ENCODE measurements around the gene NUCKS1.

NUCKS1 gene

DNA sequence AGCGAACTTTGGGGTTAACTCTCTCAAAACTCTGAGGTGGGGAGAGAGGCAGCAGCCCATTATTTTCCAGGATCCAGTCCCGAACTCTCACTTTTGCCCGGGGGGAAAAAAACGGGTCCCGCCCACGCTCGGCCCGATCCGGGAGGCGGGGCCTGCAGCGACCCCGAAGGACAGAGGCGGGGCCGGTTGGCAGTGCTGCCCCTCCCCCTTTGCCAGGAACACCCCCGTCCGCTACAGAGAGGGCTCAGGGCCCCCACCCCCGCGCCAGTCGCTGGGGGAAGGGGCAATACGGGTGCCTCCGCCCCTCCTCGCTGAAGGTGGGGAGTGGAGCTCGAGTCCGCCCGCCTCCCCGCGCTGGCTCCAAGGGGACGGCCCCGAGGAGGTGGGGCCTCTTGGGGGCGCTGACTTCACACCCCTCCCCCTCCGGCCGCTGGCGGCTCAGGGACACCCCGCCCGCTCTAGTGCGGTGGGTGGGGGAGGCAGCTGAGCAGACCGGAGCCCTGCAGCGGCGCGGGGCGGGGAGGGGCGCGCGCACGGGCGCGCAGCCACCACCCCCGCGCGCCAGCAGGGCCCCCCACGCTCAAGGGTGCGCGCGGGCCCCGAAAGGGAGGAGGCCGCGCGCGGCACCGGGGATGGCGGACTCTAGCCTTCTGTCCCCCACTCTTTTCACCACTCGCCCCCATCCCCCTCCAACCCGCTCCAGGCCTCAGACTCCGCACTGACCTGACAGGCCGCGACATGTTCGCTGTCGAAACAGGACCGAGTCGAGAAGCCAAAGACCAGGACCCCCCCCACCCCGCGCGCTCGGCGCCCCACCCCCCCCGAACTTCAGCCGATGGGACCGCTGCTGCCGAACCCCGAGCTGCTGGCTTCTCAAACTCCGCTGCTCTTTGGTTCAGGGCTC lies 496 bp downstream of the NUCKS1 start:
- peak; percentile 84 for DNase-seq (ENCODE audit: low read depth, low spot score)
- no peaks in the 10 kb centered on the region; the same call in 1 of the 2 replicates for H3K4me1 ChIP-seq (ENCODE audit: control insufficient read depth, insufficient read depth, low read length)

GRCh38 chr1:205748403-205749233 lies 1.4 kb downstream of the NUCKS1 start:
- no peaks in the 10 kb centered on the region; the same call in 1 of the 2 replicates for H3K27me3 ChIP-seq (ENCODE audit: control insufficient read depth, insufficient read depth, low read length)
- no peak overlapping the region for H3K27ac ChIP-seq (ENCODE audit: low read length)
- no CpG with 5 or more reads among the region's 25 CpGs for WGBS (ENCODE audit: insufficient coverage, insufficient read length)
- H3K36me3 ChIP-seq (ENCODE audit: control insufficient read depth, insufficient read depth, low read length) = no peaks in the 10 kb centered on the region; the same call in 1 of the 2 replicates
- H3K9me3 ChIP-seq (ENCODE audit: control insufficient read depth, insufficient read depth, low read length) = no peaks in the 10 kb centered on the region
- no peak for DNase-seq (ENCODE audit: low read depth, low spot score)
- no peaks in the 10 kb centered on the region; the same call in 1 of the 2 replicates for H3K4me1 ChIP-seq (ENCODE audit: control insufficient read depth, insufficient read depth, low read length)
- H3K4me3 ChIP-seq (ENCODE audit: low read length) = peak overlapping the region; percentile 97

More for the DNA sequence above, 496 bp downstream of the NUCKS1 start:
- Histone ChIP-seq H3K27ac (ENCODE audit: low read length) (no peak overlapping the region), H3K4me3 (ENCODE audit: low read length) (peak overlapping the region; percentile 97), H3K27me3 (ENCODE audit: control insufficient read depth, insufficient read depth, low read length) (no peaks in the 10 kb centered on the region; the same call in 1 of the 2 replicates), H3K36me3 (ENCODE audit: control insufficient read depth, insufficient read depth, low read length) (no peaks in the 10 kb centered on the region; the same call in 1 of the 2 replicates), H3K9me3 (ENCODE audit: control insufficient read depth, insufficient read depth, low read length) (no peaks in the 10 kb centered on the region)
- WGBS (ENCODE audit: insufficient coverage, insufficient read length) = no CpG with 5 or more reads among the region's 81 CpGs

- H3K27me3 ChIP-seq (ENCODE audit: control insufficient read depth, insufficient read depth, low read length) = no peaks in the 10 kb centered on the region
- no peak for DNase-seq (ENCODE audit: low read depth, low spot score)
- H3K27ac ChIP-seq (ENCODE audit: low read length) = no peak overlapping the region
- H3K9me3 ChIP-seq (ENCODE audit: control insufficient read depth, insufficient read depth, low read length) = no peaks in the 10 kb centered on the region
- H3K36me3 ChIP-seq (ENCODE audit: control insufficient read depth, insufficient read depth, low read length) = no peaks in the 10 kb centered on the region; the same call in 1 of the 2 replicates
- no peaks in the 10 kb centered on the region; the same call in 1 of the 2 replicates for H3K4me1 ChIP-seq (ENCODE audit: control insufficient read depth, insufficient read depth, low read length)
- H3K4me3 ChIP-seq (ENCODE audit: low read length) = no peak overlapping the region
- no CpG with 5 or more reads among the region's 5 CpGs for WGBS (ENCODE audit: insufficient coverage, insufficient read length)
Observed at GRCh38 chr1:205746757-205747412, 3.1 kb downstream of the NUCKS1 start.

DNA sequence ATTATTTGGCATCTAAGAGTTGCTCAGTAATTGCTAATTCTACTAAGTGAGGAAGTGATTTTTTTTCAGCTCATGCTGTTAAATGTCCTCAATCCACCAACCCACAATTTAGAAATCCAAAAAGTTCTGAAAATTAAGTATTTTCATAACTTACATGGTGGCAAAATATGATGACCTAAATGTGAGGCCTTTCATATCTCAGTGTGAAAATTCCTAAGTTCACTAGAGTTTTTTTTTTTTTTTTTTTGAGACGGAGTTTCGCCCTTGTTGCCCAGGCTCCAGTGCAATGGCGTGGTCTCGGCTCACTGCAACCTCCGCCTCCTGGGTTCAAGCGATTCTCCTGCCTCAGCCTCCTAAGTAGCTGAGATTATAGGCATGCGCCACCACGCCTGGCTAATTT lies 5.6 kb downstream of the NUCKS1 start:
- no peak for DNase-seq (ENCODE audit: low read depth, low spot score)
- Histone ChIP-seq H3K4me3 (ENCODE audit: low read length) (no peak overlapping the region), H3K27me3 (ENCODE audit: control insufficient read depth, insufficient read depth, low read length) (no peaks in the 10 kb centered on the region), H3K36me3 (ENCODE audit: control insufficient read depth, insufficient read depth, low read length) (no peaks in the 10 kb centered on the region; the same call in 1 of the 2 replicates), H3K9me3 (ENCODE audit: control insufficient read depth, insufficient read depth, low read length) (no peaks in the 10 kb centered on the region), H3K4me1 (ENCODE audit: control insufficient read depth, insufficient read depth, low read length) (no peaks in the 10 kb centered on the region; the same call in 1 of the 2 replicates), H3K27ac (ENCODE audit: low read length) (no peak overlapping the region)
- no CpG with 5 or more reads among the region's 8 CpGs for WGBS (ENCODE audit: insufficient coverage, insufficient read length)

DNA sequence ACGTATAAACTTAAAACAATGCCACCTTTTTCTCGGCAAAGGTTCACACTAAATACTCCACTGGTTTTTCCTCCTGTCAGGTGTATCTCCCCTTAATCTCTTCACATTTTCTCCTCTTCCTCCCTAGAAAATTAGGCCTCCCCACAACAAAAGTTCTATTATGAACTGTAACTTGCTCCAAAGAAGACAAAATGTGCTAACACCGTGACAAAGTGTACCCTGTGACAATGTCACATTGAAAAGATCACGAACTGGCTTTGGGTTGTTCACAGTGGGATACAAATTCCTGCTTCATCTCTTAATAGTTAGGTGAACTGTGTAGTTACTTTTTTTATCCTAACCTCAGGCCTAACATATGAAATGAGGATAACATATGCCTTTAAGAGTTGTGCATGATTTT lies 6.0 kb downstream of the NUCKS1 start:
- H3K4me3 ChIP-seq (ENCODE audit: low read length) = no peak overlapping the region
- DNase-seq (ENCODE audit: low read depth, low spot score) = no peak
- WGBS (ENCODE audit: insufficient coverage, insufficient read length) = no CpG with 5 or more reads among the region's 4 CpGs
- no peak overlapping the region for H3K27ac ChIP-seq (ENCODE audit: low read length)
- no peaks in the 10 kb centered on the region; the same call in 1 of the 2 replicates for H3K36me3 ChIP-seq (ENCODE audit: control insufficient read depth, insufficient read depth, low read length)
- H3K4me1 ChIP-seq (ENCODE audit: control insufficient read depth, insufficient read depth, low read length) = no peaks in the 10 kb centered on the region; the same call in 1 of the 2 replicates
- H3K27me3 ChIP-seq (ENCODE audit: control insufficient read depth, insufficient read depth, low read length) = no peaks in the 10 kb centered on the region
- H3K9me3 ChIP-seq (ENCODE audit: control insufficient read depth, insufficient read depth, low read length) = no peaks in the 10 kb centered on the region

GRCh38 chr1:205741681-205742080 lies 8.3 kb downstream of the NUCKS1 start:
- Histone ChIP-seq H3K27ac (ENCODE audit: low read length) (no peak overlapping the region), H3K9me3 (ENCODE audit: control insufficient read depth, insufficient read depth, low read length) (no peaks in the 10 kb centered on the region), H3K4me1 (ENCODE audit: control insufficient read depth, insufficient read depth, low read length) (no peaks in the 10 kb centered on the region; the same call in 1 of the 2 replicates), H3K27me3 (ENCODE audit: control insufficient read depth, insufficient read depth, low read length) (no peaks in the 10 kb centered on the region), H3K36me3 (ENCODE audit: control insufficient read depth, insufficient read depth, low read length) (no peaks in the 10 kb centered on the region; the same call in 1 of the 2 replicates), H3K4me3 (ENCODE audit: low read length) (no peak overlapping the region)
- no peak for DNase-seq (ENCODE audit: low read depth, low spot score)
- no CpG with 5 or more reads among the region's 1 CpG for WGBS (ENCODE audit: insufficient coverage, insufficient read length)

DNA sequence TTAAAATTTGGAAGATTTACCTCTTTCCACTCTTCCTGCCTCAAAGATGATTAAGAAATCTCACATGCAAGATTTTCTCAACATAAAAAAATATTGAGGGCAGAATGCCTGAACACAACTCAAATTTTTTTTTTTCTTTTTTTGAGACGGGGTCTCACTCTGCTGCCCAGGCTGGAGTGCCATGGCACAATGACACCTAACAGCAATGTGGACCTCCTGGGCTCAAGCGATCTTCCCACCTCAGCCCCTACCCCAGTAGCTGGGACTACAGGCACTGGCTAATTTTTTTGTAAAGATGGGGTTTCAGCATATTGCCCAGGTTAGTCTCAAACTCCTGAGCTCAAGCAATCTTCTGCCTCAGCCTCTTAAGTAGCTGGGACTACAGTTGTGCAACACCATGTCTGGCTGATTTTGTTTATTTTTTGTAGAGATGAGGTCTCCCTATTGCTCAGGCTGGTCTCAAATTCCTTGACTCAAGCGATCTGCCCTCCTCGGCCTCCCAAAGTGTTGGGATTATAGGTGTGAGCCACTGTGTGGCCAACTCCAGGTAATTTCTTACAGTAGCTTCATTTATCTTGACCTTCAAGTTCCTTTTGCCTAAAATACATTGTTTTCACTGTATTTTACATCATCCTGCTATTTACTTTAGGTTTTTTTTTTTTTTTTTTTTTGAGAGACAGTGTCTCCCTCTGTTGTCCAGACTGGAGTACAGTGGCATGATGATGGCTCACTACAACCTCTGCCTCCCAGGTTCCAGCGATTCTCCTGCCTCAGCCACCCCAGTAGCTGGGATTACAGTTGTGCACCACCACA lies 10.4 kb downstream of the NUCKS1 start:
- Histone ChIP-seq H3K36me3 (ENCODE audit: control insufficient read depth, insufficient read depth, low read length) (no peaks in the 10 kb centered on the region; the same call in 1 of the 2 replicates), H3K4me3 (ENCODE audit: low read length) (no peak overlapping the region), H3K27me3 (ENCODE audit: control insufficient read depth, insufficient read depth, low read length) (no peaks in the 10 kb centered on the region), H3K4me1 (ENCODE audit: control insufficient read depth, insufficient read depth, low read length) (no peaks in the 10 kb centered on the region; the same call in 1 of the 2 replicates), H3K27ac (ENCODE audit: low read length) (no peak overlapping the region), H3K9me3 (ENCODE audit: control insufficient read depth, insufficient read depth, low read length) (no peaks in the 10 kb centered on the region)
- DNase-seq (ENCODE audit: low read depth, low spot score) = no peak
- no CpG with 5 or more reads among the region's 5 CpGs for WGBS (ENCODE audit: insufficient coverage, insufficient read length)

- WGBS (ENCODE audit: insufficient coverage, insufficient read length) = no CpG with 5 or more reads among the region's 1 CpG
Observed at GRCh38 chr1:205735218-205735617, 14.8 kb downstream of the NUCKS1 start.

GRCh38 chr1:205733438-205734175 lies 16.4 kb downstream of the NUCKS1 start:
- Histone ChIP-seq H3K9me3 (ENCODE audit: control insufficient read depth, insufficient read depth, low read length) (no peaks in the 10 kb centered on the region), H3K36me3 (ENCODE audit: control insufficient read depth, insufficient read depth, low read length) (no peaks in the 10 kb centered on the region; the same call in 1 of the 2 replicates), H3K27me3 (ENCODE audit: control insufficient read depth, insufficient read depth, low read length) (no peaks in the 10 kb centered on the region), H3K4me1 (ENCODE audit: control insufficient read depth, insufficient read depth, low read length) (no peaks in the 10 kb centered on the region), H3K4me3 (ENCODE audit: low read length) (no peak overlapping the region), H3K27ac (ENCODE audit: low read length) (no peak overlapping the region)
- DNase-seq (ENCODE audit: low read depth, low spot score) = no peak
- no CpG with 5 or more reads among the region's 2 CpGs for WGBS (ENCODE audit: insufficient coverage, insufficient read length)

More at GRCh38 chr1:205735218-205735617, 14.8 kb downstream of the NUCKS1 start:
- H3K4me1 ChIP-seq (ENCODE audit: control insufficient read depth, insufficient read depth, low read length) = no peaks in the 10 kb centered on the region
- DNase-seq (ENCODE audit: low read depth, low spot score) = no peak
- H3K4me3 ChIP-seq (ENCODE audit: low read length) = no peak overlapping the region
- H3K27ac ChIP-seq (ENCODE audit: low read length) = no peak overlapping the region
- H3K36me3 ChIP-seq (ENCODE audit: control insufficient read depth, insufficient read depth, low read length) = no peaks in the 10 kb centered on the region; the same call in 1 of the 2 replicates
- H3K9me3 ChIP-seq (ENCODE audit: control insufficient read depth, insufficient read depth, low read length) = no peaks in the 10 kb centered on the region
- H3K27me3 ChIP-seq (ENCODE audit: control insufficient read depth, insufficient read depth, low read length) = no peaks in the 10 kb centered on the region

Data from iPS DF 6.9 (cell line).